SH-SY5Y (cell line): ENCODE results near the gene POU2F2.

Source experiments
- GATA2 ChIP-seq: IDR thresholded peaks from 2 replicates; pipeline ENCODE4 v1.6.1; 2011; ENCODE audit warnings: mild to moderate bottlenecking, low read depth, low read length
- GATA3 ChIP-seq: IDR thresholded peaks from 2 replicates; pipeline ENCODE4 v1.6.1; 2011; ENCODE audit warnings: low read depth, mild to moderate bottlenecking, low read length, moderate library complexity

Gene POU2F2

DNA sequence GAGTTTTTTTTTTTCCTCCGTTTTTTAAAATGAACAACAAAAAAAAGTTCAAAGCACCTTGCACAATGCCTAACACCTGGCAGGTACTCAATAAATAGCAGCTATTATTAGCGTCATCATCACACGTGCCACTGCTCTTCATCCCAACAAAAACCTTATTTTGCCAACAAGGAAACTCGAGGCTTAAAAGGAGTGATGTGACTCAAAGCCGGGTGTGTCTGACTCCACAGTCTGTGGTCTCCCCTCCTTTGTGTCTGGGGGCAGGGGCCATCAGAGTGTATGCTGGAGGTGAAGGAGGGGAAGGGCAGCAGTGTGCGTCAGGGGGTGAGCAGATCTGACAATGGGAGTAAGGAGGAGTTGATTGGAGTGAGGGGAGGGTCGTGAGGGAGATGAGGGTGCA is 34.1 kb upstream of the POU2F2 start:
- TF ChIP-seq GATA2 (no peak), GATA3 (no peak)

DNA sequence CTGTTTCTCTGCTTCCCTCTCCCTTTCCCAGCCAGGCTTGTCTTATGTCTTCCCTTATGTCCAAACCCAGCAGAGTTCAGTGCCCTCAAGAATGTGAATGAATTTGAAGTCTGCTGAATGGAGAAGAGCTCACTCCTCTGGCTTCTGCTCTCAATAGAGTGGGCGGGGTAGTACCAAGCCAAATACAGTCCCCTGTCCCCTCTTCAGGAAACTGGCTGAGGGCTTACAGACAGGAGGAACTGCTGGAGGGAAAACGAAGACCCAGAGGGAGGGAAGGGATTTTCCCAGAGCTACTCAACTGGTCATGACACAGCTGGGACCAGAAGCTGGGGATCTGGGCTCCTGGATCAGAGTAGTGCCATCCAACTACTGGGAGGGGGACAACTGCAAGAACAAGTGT is 32.9 kb upstream of the POU2F2 start:
- TF ChIP-seq GATA2 (no peak), GATA3 (no peak)

DNA sequence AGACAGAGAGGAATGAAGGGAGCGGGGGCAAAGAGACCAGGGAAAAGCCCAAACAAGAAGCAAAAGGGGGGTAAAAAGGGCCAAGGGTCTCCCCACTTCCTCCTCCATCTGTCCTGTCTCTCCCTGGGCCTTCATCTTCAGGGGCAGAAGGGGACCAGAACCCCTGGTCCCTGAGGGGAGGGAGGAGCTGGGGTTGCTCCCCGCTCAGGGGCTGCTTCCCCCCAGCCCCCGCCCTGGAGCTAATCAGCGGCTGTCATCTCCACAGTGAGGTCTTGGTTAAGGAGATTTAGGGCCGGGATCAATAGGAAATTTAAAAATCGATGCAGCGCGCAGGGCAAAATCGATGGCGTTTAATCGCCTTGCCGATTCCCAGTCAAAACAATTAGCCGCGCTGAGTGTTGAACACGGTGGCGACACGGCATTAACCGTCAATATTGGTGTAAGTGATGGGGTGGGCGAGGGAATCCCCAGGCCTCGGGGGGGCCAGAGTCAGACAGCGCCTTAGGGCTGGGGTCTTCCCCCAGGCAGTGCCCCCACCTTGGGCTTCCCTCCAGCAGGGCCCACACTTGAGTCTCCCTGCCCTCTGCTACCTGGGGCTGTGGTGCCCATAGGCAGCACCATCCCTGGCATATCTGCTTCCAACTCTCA is 29.5 kb upstream of the POU2F2 start:
- no peak for TF ChIP-seq GATA3
- no peak for TF ChIP-seq GATA2

DNA sequence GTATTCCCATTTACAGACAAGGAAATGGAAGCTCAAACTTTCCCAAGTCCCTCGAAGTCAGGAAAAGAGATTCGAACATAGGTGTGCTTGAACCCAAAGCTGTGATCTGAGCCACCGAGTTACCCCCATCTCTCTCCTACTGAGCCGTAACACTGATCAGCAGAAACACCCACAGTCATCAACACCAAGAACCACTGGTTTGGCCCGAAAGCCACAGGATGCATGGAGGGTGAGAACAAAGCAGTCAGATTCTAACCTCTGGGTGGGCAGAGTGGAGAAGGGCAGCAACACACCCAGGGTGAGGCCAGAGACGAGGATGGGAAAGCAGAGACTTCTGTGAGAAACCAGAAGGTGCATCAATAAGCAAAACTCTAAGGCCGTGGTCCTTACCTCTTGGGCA is 27.7 kb upstream of the POU2F2 start:
- TF ChIP-seq GATA3, result no peak
- TF ChIP-seq GATA2, result no peak

DNA sequence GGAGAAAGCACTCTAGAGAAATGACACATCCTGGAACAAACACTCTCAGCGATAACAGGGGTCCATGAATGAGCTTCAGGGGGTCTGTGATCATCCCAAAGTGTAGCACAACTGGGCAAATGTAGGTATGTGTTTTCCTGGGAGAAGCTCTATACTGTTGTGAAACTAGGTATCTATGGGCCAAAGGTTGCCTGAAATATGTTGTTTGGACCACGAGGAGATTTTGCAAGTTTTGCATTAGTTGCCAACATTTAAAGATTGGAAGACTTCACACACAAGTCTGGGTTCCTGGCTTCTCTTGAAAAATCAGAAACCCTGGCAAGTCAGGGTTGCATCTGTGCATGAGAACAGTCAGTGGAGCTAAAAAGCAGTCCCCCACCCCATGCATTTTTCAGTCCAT is 26.7 kb upstream of the POU2F2 start:
- no peak for TF ChIP-seq GATA2
- no peak for TF ChIP-seq GATA3

DNA sequence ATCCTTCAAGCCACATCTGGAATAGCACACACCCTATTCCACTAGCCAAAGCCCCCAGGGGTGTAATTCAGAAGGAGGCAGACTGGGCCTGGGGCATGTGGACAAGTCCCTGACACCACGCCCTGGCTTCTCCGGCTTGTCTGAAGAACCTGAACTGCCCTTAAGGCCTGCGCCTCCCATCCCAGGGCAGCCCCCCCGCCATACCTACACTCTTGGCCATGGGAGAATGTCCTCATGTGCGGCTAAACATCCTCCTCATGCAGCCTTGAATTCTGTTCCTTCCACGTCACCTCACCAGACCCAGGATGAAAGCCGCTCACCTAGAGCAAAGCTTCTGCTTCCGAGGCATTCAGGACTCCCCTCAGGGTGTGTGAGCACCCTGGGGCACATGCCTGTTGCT is 24.3 kb upstream of the POU2F2 start:
- TF ChIP-seq GATA3, result no peak

DNA sequence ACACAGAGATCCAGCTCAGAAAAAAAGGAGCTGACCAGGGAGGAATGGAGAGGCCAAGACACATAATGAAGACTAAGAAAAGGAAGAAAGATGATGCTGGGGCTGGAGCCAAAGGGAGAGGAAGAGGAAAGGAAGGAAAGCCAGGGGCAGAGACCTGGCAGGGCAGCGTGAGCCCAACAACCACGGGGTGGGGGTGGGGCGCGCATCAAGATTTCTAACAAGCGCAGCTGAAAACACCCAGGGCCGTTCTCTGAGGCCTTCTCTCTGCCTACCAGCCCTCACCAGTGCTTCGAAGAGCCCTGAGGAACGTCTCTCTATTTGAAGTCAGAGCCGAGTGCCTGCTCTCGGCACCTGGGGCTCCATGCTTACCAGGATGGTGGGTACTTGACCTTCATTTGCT is 23.6 kb upstream of the POU2F2 start:
- TF ChIP-seq GATA3 (no peak), GATA2 (no peak)

DNA sequence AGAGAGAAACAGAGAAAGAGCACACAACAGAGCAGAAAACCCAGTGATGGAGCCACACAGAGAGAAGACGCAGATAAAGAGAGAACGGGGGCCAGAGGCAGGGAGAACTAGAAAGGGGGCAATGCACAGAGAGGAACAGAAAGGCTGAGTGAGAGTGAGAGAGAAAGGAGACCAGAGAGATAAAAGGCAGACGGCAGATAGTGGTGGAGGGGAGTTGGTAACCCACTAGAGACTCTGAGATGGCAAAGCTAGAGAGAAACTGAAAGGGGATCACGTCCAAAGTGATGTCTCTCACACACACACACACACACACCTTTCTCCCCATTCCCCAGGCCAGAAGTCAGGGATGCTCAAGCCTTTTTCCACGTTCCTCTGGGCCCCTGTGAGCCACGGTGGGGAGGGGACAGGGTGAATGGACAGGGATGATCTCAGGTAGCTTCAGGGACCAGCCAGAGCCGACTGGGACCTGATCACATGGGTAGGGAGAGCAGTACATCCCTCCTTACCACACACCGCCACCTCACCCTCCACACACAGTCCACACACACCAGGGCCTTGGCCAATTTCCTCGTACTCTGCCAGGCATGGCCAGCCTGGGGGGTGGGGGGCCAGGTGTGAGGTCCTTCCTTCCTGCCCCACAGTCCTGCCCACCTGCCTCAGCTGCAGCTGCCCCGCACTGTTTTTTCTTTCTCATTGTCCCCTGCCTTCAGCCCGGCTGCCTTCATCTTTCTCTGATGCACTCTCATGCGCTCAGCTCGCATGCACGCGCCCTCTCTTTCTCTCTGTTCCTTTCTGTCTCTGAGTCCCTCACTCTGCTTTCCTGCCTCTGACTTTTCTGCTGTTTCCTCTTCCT is 22.5 kb upstream of the POU2F2 start:
- TF ChIP-seq GATA2 (no peak), GATA3 (no peak)

DNA sequence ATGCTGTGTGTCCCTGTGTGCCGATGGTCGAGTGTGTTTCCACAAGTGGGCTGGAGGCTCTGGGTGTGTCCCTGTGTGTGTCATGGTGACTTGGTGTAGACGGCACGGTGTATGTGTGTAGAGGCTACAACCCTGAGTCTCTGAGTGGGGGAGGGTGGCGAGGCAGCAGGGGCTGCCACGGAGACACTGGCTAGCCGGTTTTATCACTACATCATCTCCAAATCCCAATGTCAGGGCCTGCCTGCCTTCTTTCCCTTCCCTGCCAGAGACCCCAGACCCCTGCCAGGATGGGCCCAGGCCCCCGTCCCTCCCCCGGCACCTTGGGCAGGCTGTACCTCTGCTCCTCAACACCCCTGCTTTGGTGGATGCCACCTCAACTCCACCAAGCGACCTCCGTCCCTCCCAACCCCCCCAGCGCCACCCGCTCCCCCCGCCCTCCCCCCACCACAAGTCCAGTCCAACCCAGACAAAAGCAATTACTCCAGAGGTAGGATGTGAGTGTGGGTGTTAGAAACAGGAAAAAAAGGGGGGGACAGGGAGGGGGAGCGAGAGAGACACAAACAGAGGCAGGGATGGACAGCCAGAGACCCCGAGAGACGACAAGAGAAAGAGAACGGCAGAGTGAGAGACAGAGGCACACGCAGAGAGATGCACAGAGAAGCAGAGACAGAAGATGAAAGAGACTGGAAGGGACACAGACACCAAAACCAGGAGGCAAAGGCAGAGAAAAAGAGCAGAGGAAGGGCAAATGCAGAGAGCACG is 21.6 kb upstream of the POU2F2 start:
- TF ChIP-seq GATA3, result no peak
- peak; percentile 84 for TF ChIP-seq GATA2

DNA sequence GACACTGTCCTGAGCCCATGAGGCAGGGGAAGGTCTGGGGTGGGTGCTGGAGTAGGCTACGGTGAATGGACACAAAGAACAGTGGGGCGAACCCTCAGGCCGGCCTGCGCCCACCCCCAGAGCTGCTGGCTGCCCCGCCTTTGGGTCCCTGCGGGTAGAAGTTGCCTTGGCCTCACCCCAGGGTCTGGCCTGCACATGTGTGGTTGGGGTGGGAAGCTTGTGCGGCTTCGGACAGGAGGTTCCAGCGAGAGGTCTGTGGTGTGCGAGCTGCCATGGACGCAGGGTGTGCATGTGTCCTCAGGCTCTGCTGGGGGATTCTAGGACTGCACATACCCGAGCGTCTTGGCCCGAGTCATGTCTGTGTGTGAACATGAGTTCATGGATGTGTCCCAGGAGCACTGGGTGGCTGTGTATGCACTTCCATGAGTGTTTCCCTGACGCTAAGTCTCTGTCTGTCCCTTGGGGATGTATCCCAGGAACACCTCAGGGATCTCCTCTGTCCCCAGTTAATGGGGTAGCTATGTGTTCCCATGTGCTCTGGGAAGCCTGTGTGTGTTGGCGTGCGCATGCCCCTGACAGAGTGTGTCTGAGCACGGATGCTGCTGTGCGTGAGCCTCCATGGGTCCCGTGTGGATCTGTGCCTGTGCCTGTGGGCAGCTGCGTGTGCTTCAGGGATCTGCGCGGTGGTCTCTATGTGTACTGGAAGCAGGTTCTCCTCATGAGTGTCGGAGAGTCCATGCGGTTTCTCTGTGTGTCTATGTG is 20.8 kb upstream of the POU2F2 start:
- no peak for TF ChIP-seq GATA3
- no peak for TF ChIP-seq GATA2

DNA sequence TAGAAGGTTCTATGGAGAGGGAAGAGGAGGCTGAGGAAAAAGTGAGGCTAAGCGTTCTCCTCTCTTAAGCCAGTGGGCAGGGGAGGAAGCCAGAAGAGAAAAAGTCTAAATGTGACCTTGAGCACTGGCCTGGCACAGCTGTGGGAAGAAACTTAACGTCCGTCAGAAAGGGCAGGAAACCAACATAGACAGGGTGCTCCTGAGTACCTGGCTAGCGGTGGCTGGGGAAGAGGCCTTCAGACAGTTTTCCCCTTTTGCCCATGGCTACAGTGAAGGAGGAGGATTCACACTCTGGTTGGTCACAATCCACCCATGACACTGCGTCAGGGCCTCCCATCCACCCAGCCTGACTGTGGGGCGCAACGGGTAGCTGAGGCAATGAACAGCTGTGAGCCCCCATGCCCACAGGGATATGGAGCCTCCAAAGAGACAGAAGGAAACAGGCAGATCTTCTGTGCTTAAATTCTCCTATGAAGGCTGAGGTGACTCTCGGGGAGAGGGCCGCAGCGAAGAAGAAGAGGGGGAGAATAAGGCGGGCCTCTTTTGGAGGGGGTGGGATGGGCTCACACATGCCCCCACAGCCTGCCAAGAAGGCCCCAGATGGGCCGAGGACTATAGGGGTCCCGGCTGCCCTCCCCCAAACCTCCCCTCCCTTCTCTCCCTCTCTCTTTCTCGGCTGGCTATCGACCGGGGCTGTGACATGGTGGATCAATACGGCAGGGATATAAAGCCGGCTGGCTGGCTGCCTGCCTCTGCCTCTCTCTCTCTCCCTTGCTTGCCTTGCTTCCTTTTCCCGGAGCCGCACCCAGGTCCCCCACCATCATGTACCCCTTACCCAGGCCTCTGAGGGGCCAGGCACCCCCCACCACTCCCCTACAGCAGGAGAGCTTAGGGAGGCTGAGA is 19.8 kb upstream of the POU2F2 start:
- TF ChIP-seq GATA3, result no peak
- no peak for TF ChIP-seq GATA2

DNA sequence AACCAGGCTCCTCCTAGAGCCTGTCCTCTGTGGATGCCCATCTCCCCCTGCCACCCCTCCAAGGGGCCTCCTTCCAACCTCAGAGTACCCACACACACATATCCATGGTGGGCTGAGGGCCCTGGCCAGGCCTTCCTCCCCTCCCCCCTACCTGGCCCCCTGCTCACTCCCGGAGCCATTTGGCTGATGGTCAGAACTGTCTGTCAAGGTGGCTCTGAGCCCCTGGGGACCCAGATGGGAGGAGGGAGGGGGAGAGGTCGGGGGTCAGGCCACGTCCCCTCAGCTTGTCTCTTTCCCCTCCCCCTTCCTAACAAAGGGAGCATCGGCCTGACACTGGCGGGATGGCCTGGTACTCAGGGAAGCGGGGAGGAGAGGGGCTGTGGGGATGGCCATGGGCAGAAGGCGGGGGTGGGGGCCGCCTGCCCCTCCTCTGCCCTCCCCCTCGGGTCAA is 18.7 kb upstream of the POU2F2 start:
- no peak for TF ChIP-seq GATA2
- no peak for TF ChIP-seq GATA3

DNA sequence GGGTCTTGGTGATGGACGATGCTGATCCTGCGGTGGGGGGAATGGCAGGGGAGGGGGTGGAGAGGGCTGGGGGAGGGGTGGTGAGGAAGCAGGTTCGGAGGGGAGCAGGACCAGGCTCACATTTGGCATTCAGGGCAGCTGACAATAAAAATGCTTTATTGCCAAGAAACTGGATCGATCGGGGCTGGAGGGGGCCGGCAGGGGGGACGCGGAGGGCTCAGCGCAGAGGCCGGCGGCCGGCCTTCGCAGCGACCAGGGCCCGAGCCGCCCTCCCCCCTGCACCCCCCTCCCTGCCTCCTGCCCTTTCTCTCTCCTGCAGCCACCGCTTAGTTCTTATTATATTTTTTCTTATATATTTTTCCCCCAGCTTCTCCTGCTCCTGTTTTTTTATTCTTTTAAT is 18.1 kb upstream of the POU2F2 start:
- no peak for TF ChIP-seq GATA3
- no peak for TF ChIP-seq GATA2
